Measurements from ENCODE around the gene UBP1.
"Not testable (repeated sequence)": the region's sequence is repeated elsewhere in the genome, so short reads cannot be mapped to it uniquely, and the experiment has no call there.

Gene UBP1

DNA sequence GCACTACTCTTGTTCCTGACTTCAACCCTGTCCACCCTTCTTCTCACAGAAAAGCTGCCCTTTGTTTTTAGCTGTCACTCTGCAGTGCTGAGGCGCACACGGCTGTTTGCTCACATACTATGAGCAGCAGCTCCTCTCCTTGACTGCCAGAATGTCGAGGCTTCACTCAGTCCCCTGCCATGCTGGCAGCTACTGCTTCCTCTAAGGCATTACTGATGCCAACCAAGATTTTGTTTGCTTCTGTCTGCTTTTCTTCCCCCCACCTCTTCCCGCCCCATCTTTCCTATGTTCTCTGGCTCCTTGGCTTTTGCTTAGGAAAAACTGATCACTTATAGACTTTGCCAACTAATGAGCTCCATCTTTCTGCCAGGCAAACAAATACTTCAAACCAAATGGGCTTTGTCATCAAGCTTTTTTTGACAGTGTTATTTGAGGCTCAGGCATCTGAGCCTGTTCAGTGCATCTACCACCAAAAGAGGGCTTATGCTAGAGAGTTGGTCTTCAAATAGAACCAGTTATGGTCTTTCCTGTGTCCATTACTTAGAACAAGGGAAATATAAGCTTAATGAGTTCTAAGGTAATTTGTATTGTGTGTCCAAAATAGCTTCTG is 81.9 kb downstream of the UBP1 start:
- Mint-ChIP-seq H3K36me3 (ENCODE audit: low read depth) (no peaks in the 10 kb centered on the region), H3K27ac (no peak overlapping the region), H3K4me1 (no peaks in the 10 kb centered on the region), H3K9me3 (no peaks in the 10 kb centered on the region), H3K27me3 (peaks cover 2% of the 10 kb centered on the region), H3K4me3 (no peak overlapping the region)
- no peak for ATAC-seq
- no peak for DNase-seq

DNA sequence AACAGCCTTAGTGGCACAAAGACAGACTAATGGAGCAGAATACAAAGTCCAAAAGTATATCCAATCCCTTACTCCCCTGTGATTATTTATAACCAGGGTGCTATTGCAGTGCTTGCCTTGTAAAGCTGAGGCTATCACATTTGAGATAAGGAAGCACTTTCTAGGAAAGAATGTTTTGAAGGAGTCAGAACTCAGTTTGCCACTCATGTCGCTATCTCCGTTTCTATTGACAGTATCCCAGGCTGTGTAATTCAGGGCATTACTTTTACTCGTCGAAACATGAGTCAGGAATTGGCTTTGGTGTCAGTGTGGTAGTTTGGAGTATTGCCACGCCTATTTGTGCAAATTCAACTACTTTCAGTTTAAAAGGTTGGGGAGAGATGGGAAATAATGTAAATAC is 84.6 kb downstream of the UBP1 start:
- Mint-ChIP-seq H3K4me1 (no peaks in the 10 kb centered on the region), H3K27me3 (peaks cover 9% of the 10 kb centered on the region), H3K27ac (no peak overlapping the region), H3K4me3 (no peak overlapping the region), H3K36me3 (ENCODE audit: low read depth) (no peaks in the 10 kb centered on the region), H3K9me3 (no peaks in the 10 kb centered on the region)
- ATAC-seq = no peak
- DNase-seq = no peak

DNA sequence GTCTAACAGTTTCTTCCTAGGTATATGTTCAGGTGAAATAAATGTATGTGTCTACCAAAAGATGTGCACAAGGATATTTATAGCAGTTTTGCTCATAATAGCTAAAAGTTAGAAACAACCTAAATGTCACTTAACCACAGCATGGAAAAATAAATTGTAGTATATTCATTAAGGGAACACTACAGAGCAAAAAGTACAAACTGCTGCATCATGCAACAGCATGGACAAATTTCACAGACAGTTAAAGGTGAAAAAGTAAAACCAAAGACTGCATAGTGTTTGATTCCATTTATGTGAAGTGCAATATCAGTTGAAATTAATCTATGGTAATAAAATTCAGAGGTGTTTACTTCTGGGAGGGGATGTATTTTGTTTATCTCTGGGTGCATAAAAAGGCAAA is 100.4 kb downstream of the UBP1 start:
- H3K4me1 Mint-ChIP-seq = no peaks in the 10 kb centered on the region
- DNase-seq = no peak
- H3K36me3 Mint-ChIP-seq (ENCODE audit: low read depth) = no peaks in the 10 kb centered on the region
- H3K27me3 Mint-ChIP-seq = no peaks in the 10 kb centered on the region
- H3K9me3 Mint-ChIP-seq = peaks cover under 1% of the 10 kb centered on the region
- no peak for ATAC-seq
- H3K4me3 Mint-ChIP-seq = no peak overlapping the region
- no peak overlapping the region for H3K27ac Mint-ChIP-seq

DNA sequence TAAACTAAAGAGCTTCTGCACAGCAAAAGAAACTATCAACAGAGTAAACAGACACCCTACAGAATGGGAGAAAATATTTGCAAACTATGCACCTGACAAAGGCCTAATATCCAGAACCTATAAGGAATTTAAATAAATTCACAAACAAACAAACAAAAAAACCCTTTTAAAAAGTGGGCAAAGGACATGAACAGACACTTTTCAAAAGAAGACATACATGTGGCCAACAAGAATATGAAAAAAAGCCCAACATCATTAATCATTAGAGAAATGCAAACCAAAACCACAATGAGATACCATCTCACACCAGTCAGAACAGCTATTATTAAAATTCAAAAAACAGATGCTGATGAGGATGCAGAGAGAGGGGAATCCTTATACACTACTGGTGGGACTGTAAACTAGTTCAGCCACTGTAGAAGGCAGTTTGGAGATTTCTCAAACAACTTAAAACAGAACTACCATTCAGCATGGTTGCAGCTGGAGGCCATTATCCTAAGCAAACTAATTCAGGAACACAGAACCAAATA is 101.2 kb downstream of the UBP1 start:
- not testable (repeated sequence) for H3K9me3 Mint-ChIP-seq; H3K27ac Mint-ChIP-seq; H3K4me3 Mint-ChIP-seq; DNase-seq; H3K27me3 Mint-ChIP-seq; H3K36me3 Mint-ChIP-seq (ENCODE audit: low read depth); H3K4me1 Mint-ChIP-seq; ATAC-seq
